ENCODE results near the gene FUT8.
"Not testable (repeated sequence)": the region's sequence is repeated elsewhere in the genome, so short reads cannot be mapped to it uniquely, and the experiment has no call there.

FUT8 gene

GRCh38 chr14:65446159-65446558 is 33.6 kb downstream of the FUT8 start:
- Mint-ChIP-seq H3K36me3 (peaks cover 16 to 23% of the 10 kb centered on the region in 2 donors), H3K27ac (no peak overlapping the region), H3K9me3 (no peaks in the 10 kb centered on the region), H3K4me3 (no peak overlapping the region), H3K27me3 (no peaks in the 10 kb centered on the region), H3K4me1 (peaks cover 7 to 27% of the 10 kb centered on the region in 2 donors)
- DNase-seq (no peak), ATAC-seq (replicated peaks) (no peak)

DNA sequence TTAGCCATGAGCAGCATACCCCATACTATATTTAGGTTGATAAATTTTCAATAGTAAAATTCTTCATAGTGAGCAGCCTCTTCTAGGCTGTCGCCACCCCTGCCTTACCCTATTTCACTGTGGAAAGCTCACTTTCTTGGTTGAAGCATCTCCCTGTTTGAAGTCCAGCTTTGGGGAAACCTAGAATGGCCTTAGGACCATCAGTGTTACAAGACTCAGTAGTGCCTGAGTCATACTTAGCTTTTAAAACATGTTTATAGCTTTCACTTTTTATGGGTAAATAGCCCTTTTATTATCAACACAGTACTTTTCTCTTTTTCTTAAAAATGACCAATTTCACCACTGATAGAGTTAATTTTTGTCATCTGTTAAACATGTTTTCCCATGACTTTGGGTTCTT is 37.1 kb downstream of the FUT8 start:
- DNase-seq (no peak), ATAC-seq (replicated peaks) (no peak)
- Mint-ChIP-seq H3K36me3 (peaks cover 27 to 37% of the 10 kb centered on the region in 2 donors), H3K4me1 (peaks cover 21 to 42% of the 10 kb centered on the region in 2 donors), H3K9me3 (peaks cover 5 to 7% of the 10 kb centered on the region in 2 donors), H3K27me3 (no peaks in the 10 kb centered on the region), H3K27ac (no peak overlapping the region), H3K4me3 (no peak overlapping the region)

DNA sequence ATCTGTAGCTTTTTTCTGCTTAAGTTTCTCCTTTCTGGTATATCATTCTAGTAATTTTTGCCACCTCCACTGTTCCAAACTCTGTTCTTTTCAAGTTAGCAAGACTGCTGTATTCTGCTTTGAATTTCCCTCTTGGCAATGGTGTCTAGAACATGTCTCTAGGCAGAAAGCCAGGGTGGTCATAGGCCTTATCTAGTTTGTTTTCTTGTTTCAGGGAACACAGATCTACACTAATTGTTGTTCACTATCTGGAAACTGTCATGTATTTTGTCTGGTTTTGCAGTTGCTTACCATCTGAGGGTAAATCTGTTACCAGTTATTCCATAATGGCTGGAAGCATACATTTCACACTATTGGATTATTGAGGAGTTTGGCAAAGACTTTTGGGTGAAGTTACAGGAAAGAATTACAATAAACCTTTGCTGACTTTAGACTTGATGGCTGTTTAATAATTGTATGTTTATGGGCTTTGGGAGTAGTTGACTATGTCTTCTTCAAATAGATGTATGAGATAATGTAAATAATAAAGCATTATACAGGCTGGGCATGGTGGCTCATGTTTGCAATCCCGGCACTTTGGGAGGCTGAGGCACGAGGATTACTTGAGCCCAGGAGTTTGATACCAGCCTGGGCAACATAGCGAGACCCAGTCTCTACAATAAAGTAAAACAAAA is 41.4 kb downstream of the FUT8 start:
- peaks cover 5 to 12% of the 10 kb centered on the region in 2 donors for H3K9me3 Mint-ChIP-seq
- no peak overlapping the region for H3K4me3 Mint-ChIP-seq
- no peaks in the 10 kb centered on the region for H3K27me3 Mint-ChIP-seq
- ATAC-seq (replicated peaks) (no peak), DNase-seq (no peak)
- H3K27ac Mint-ChIP-seq: no peak overlapping the region
- H3K36me3 Mint-ChIP-seq: peaks cover 31 to 55% of the 10 kb centered on the region in 2 donors
- peaks cover 25 to 41% of the 10 kb centered on the region in 2 donors for H3K4me1 Mint-ChIP-seq

DNA sequence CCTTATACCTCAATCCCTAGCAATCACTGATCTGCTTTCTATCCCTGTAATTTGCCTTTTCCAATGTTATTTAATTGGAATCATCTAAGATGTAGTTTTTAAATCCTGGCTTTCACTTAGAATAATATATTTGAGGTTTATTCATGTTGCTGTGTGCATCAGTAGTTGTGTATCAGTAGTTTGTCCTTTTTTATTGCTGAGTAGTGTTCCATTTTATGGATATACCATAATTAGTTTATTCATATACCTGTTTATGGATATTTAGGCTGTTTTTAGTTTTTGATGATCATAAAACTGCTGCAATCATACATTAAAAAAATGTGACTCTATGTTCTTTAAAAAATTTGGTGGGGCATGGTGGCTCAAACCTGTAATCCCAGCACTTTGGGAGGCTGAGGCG is 43.7 kb downstream of the FUT8 start:
- Mint-ChIP-seq H3K9me3 (peaks cover 5 to 12% of the 10 kb centered on the region in 2 donors), H3K27ac (peak overlapping the region; percentile 22), H3K4me1 (peaks cover 32 to 39% of the 10 kb centered on the region in 2 donors), H3K36me3 (peaks cover 27 to 46% of the 10 kb centered on the region in 2 donors), H3K4me3 (no peak overlapping the region), H3K27me3 (no peaks in the 10 kb centered on the region)
- ATAC-seq (replicated peaks) (no peak), DNase-seq (no peak)

GRCh38 chr14:65461730-65462129 is 49.2 kb downstream of the FUT8 start:
- peak; percentile 54 to 67 for ATAC-seq (replicated peaks)
- Mint-ChIP-seq H3K9me3 (peaks cover 0 to 4% of the 10 kb centered on the region in 2 donors), H3K36me3 (peaks cover 11 to 34% of the 10 kb centered on the region in 2 donors), H3K4me1 (peaks cover 32 to 40% of the 10 kb centered on the region in 2 donors), H3K4me3 (peak overlapping the region; percentile 53 to 60), H3K27me3 (no peaks in the 10 kb centered on the region), H3K27ac (peak overlapping the region; percentile 84)
- peak; percentile 17 for DNase-seq

GRCh38 chr14:65462411-65462810 is 49.9 kb downstream of the FUT8 start:
- peak; percentile 26 for DNase-seq
- H3K36me3 Mint-ChIP-seq: peaks cover 8 to 29% of the 10 kb centered on the region in 2 donors
- peaks cover 30 to 40% of the 10 kb centered on the region in 2 donors for H3K4me1 Mint-ChIP-seq

GRCh38 chr14:65465584-65465983 is 53.1 kb downstream of the FUT8 start:
- peaks cover 9 to 30% of the 10 kb centered on the region in 2 donors for H3K36me3 Mint-ChIP-seq
- peaks cover 34 to 65% of the 10 kb centered on the region in 2 donors for H3K4me1 Mint-ChIP-seq
- no peak overlapping the region for H3K4me3 Mint-ChIP-seq
- DNase-seq (no peak), ATAC-seq (replicated peaks) (no peak)
- no peak overlapping the region for H3K27ac Mint-ChIP-seq
- H3K9me3 Mint-ChIP-seq: peaks cover 0 to 1% of the 10 kb centered on the region in 2 donors
- H3K27me3 Mint-ChIP-seq: no peaks in the 10 kb centered on the region

More at GRCh38 chr14:65462411-65462810, 49.9 kb downstream of the FUT8 start:
- H3K27me3 Mint-ChIP-seq: no peaks in the 10 kb centered on the region
- H3K27ac Mint-ChIP-seq: peak overlapping the region; percentile 84
- peak; percentile 87 to 91 for ATAC-seq (replicated peaks)
- H3K9me3 Mint-ChIP-seq: peaks cover 0 to 1% of the 10 kb centered on the region in 2 donors
- H3K4me3 Mint-ChIP-seq: peak overlapping the region; percentile 12 to 60

GRCh38 chr14:65467926-65468325 is 55.4 kb downstream of the FUT8 start:
- ATAC-seq (replicated peaks); H3K27me3 Mint-ChIP-seq; DNase-seq; H3K9me3 Mint-ChIP-seq; H3K27ac Mint-ChIP-seq; H3K4me3 Mint-ChIP-seq: not testable (repeated sequence)
- Mint-ChIP-seq H3K36me3 (peaks cover 7 to 27% of the 10 kb centered on the region in 2 donors), H3K4me1 (peaks cover 20 to 57% of the 10 kb centered on the region in 2 donors)

GRCh38 chr14:65469903-65470302 is 57.4 kb downstream of the FUT8 start:
- peaks cover 0 to 1% of the 10 kb centered on the region in 2 donors for H3K9me3 Mint-ChIP-seq
- ATAC-seq (replicated peaks) (no peak), DNase-seq (no peak)
- peaks cover 17 to 44% of the 10 kb centered on the region in 2 donors for H3K4me1 Mint-ChIP-seq
- H3K27ac Mint-ChIP-seq: no peak overlapping the region
- H3K27me3 Mint-ChIP-seq: no peaks in the 10 kb centered on the region
- H3K4me3 Mint-ChIP-seq: no peak overlapping the region
- peaks cover 7 to 27% of the 10 kb centered on the region in 2 donors for H3K36me3 Mint-ChIP-seq

DNA sequence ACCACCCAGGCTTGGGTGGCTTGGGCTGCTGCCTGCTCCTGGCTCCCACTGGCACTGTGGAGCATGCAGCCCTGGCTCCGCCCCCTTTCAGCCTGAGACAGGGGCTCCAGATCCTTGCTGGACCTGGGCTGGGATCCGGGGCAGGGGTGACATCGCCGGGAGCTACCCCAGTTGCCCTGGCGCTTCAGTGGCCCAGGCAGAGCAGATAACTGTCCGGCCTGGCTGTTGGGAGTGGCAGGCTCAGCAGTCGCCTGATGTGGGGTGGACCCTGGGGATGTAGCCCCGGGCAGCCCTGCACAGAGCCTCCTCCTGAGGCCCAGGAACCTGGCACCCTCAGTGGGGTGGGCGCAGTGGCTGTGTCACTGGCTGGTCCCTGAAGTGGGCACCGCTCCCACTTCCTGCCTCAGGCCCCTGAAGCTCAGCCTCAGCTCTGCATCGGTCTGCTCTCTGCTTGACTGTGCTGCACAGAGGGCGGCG is 57.9 kb downstream of the FUT8 start:
- peak overlapping the region; percentile 51 for H3K27ac Mint-ChIP-seq

DNA sequence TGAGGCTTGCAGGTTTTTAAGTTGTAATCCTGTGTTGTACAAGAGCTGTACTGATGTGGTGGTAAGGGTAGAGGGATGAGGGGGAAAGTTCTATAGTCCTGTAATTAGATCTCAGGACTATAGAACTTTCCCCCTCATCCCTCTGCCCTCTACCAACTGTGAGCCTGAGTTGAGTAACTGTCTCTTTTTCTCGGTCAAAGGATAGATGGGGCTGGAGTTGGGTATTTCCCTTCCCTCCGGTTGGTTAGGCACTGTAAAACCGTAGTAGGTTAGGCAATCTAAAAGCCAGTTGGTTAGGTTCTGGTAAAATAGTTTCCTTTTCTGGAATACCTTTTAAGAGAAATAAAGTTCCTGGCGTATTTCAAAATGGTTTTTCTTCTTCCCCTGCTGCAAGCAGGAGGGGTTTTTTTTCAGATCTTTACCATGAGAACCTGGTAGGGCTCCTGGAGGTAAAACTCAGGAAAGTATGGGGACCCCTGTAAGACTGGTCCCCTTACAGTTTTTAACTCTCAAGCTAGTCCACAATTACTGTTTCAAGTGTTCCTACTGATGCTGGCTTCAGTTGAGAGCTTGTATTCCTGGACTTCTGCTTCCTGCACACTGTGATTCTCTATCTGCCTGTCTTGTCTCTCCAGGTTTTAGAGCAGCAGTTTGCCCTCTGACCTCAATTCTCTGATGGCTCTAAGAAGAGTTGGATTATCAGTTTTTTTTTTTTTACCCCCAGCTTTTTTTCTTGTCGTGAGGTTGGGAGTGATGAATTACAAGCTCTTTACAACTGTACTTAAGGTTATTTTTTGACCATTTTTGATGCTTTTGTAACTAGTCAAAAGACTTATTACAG is 58.7 kb downstream of the FUT8 start:
- Mint-ChIP-seq H3K9me3 (peaks cover 0 to 1% of the 10 kb centered on the region in 2 donors), H3K4me3 (peak overlapping the region in 1 of 2 donors; percentile 19), H3K27me3 (no peaks in the 10 kb centered on the region), H3K36me3 (peaks cover 11 to 18% of the 10 kb centered on the region in 2 donors), H3K4me1 (peaks cover 20 to 54% of the 10 kb centered on the region in 2 donors), H3K27ac (no peak overlapping the region)
- peak; percentile 87 to 99 for ATAC-seq (replicated peaks)
- DNase-seq: no peak

More for the DNA sequence above, 57.9 kb downstream of the FUT8 start:
- ATAC-seq (replicated peaks) (peak; percentile 21 to 42), DNase-seq (no peak)
- H3K4me1 Mint-ChIP-seq: peaks cover 17 to 46% of the 10 kb centered on the region in 2 donors
- H3K9me3 Mint-ChIP-seq: peaks cover 0 to 1% of the 10 kb centered on the region in 2 donors
- H3K4me3 Mint-ChIP-seq: no peak overlapping the region
- no peaks in the 10 kb centered on the region for H3K27me3 Mint-ChIP-seq
- H3K36me3 Mint-ChIP-seq: peaks cover 9 to 26% of the 10 kb centered on the region in 2 donors

DNA sequence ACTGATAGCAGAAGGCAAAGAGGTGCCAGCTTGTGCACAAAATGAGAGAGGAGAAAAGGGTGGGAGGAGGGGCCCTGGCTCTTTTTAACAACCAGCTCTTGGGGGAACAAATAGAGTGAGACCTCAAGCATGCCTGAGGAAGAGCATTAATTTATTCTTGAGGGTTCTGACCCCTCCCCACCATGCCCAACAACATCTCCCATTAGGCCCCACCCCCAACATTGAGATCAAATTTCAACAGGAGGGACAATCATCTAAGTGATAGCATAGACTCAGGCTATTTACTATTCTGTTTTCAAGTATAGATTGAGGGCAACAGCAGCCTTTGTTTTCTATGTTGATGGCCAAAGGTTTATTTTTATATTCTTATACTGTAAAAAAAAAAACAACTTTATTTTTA is 59.7 kb downstream of the FUT8 start:
- H3K27me3 Mint-ChIP-seq: no peaks in the 10 kb centered on the region
- peaks cover 21 to 61% of the 10 kb centered on the region in 2 donors for H3K4me1 Mint-ChIP-seq
- no peak overlapping the region for H3K4me3 Mint-ChIP-seq
- ATAC-seq (replicated peaks) (no peak), DNase-seq (no peak)
- no peak overlapping the region for H3K27ac Mint-ChIP-seq
- peaks cover 0 to 1% of the 10 kb centered on the region in 2 donors for H3K9me3 Mint-ChIP-seq
- H3K36me3 Mint-ChIP-seq: peaks cover 11 to 18% of the 10 kb centered on the region in 2 donors

GRCh38 chr14:65476273-65476941 is 63.9 kb downstream of the FUT8 start:
- ATAC-seq (replicated peaks) (peak; percentile 93 to 99), DNase-seq (no peak)
- H3K4me3 Mint-ChIP-seq: no peak overlapping the region
- peaks cover 20 to 39% of the 10 kb centered on the region in 2 donors for H3K4me1 Mint-ChIP-seq
- H3K9me3 Mint-ChIP-seq: no peaks in the 10 kb centered on the region
- H3K36me3 Mint-ChIP-seq: peaks cover 8 to 21% of the 10 kb centered on the region in 2 donors
- H3K27me3 Mint-ChIP-seq: no peaks in the 10 kb centered on the region
- no peak overlapping the region for H3K27ac Mint-ChIP-seq

DNA sequence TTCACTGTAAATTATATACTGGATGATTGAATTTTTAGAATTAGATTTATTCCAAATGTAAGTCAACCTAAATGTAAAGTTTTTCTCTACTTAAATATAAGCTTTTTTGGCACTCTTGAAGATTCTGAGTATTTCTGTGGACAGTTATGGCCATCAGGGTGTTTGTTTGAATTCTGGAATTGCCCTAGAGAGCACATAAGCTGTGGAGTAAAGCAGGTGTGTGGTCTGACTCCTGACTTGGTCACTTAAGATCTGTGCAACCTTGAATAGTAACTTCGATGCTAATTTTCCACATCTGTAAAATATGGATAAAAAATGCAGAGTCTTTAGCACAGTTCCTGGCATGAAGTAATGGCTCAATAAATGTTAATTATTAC is 64.4 kb downstream of the FUT8 start:
- Mint-ChIP-seq H3K27ac (no peak overlapping the region), H3K4me1 (peaks cover 17 to 39% of the 10 kb centered on the region in 2 donors), H3K4me3 (no peak overlapping the region), H3K36me3 (peaks cover 8 to 24% of the 10 kb centered on the region in 2 donors), H3K27me3 (no peaks in the 10 kb centered on the region), H3K9me3 (no peaks in the 10 kb centered on the region)
- ATAC-seq (replicated peaks) (peak; percentile 69 to 71), DNase-seq (no peak)

All from stimulated activated naive B cell treated with anti-CD40 and anti-IgM and Interleukin-4, amounts not matched to agents 10 μg/mL and 1 μg/mL and 100 μg/mL, for 72 hours (primary cell).